Adipocyte (in vitro differentiated cells): Measurements from ENCODE around the gene SET.

ENCODE experiments used
- DNase-seq: peaks from one replicate; pipeline ENCODE4 v3.0.0-alpha.2; 2015; ENCODE audit warnings: low read depth
- H3K27me3 ChIP-seq: replicated peaks from 2 replicates; pipeline ENCODE4 v1.7.0; 2013; ENCODE audit warnings: mild to moderate bottlenecking, low read length, moderate library complexity; ENCODE audit not compliant: control insufficient read depth, insufficient read depth
- H3K36me3 ChIP-seq: 2 replicates; pipeline ENCODE4 v1.7.0; 2013; ENCODE audit warnings: low read length, mild to moderate bottlenecking, moderate library complexity; ENCODE audit not compliant: control insufficient read depth, insufficient read depth, severe bottlenecking
- H3K4me1 ChIP-seq: 2 replicates; pipeline ENCODE4 v1.7.0; 2013; ENCODE audit warnings: mild to moderate bottlenecking, low read length, moderate library complexity; ENCODE audit not compliant: control insufficient read depth, insufficient read depth
- H3K4me3 ChIP-seq: 2 replicates; pipeline ENCODE4 v1.7.0; 2013; ENCODE audit warnings: mild to moderate bottlenecking, low read length, moderate library complexity
- H3K9ac ChIP-seq: 2 replicates; pipeline ENCODE4 v1.7.0; 2013; ENCODE audit warnings: mild to moderate bottlenecking, low read length, moderate library complexity
- H3K9me3 ChIP-seq: 2 replicates; pipeline ENCODE4 v1.7.0; 2013; ENCODE audit warnings: mild to moderate bottlenecking, low read length, moderate library complexity; ENCODE audit not compliant: control insufficient read depth

Gene SET

GRCh38 chr9:128727640-128728248 lies 38.7 kb downstream of the SET start:
- Histone ChIP-seq H3K4me3 (no peak overlapping the region), H3K27me3 (no peaks in the 10 kb centered on the region), H3K9ac (no peak overlapping the region), H3K4me1 (peaks cover 9% of the 10 kb centered on the region), H3K9me3 (no peaks in the 10 kb centered on the region), H3K36me3 (peaks cover 10% of the 10 kb centered on the region)
- no peak for DNase-seq

- H3K4me1 ChIP-seq, result peaks cover 9% of the 10 kb centered on the region
- DNase-seq, result no peak
- H3K9me3 ChIP-seq, result no peaks in the 10 kb centered on the region
- H3K9ac ChIP-seq, result no peak overlapping the region
- no peak overlapping the region for H3K4me3 ChIP-seq
- peaks cover 13% of the 10 kb centered on the region for H3K36me3 ChIP-seq
- H3K27me3 ChIP-seq, result no peaks in the 10 kb centered on the region
These were observed 39.3 kb downstream of the SET start for GRCh38 chr9:128728298-128728697.

GRCh38 chr9:128729302-128729701 lies 40.3 kb downstream of the SET start:
- no peak overlapping the region for H3K4me3 ChIP-seq
- no peaks in the 10 kb centered on the region for H3K9me3 ChIP-seq
- no peak for DNase-seq
- H3K4me1 ChIP-seq, result peaks cover 5% of the 10 kb centered on the region
- H3K27me3 ChIP-seq, result no peaks in the 10 kb centered on the region
- no peak overlapping the region for H3K9ac ChIP-seq
- H3K36me3 ChIP-seq, result peaks cover 13% of the 10 kb centered on the region

- no peaks in the 10 kb centered on the region for H3K4me1 ChIP-seq
- H3K36me3 ChIP-seq, result peaks cover 18% of the 10 kb centered on the region
- no peak for DNase-seq
- H3K4me3 ChIP-seq, result no peak overlapping the region
- no peak overlapping the region for H3K9ac ChIP-seq
- no peaks in the 10 kb centered on the region for H3K27me3 ChIP-seq
- H3K9me3 ChIP-seq, result no peaks in the 10 kb centered on the region
These were observed 40.9 kb downstream of the SET start for GRCh38 chr9:128729766-128730517.

GRCh38 chr9:128731093-128731492 lies 42.1 kb downstream of the SET start:
- Histone ChIP-seq H3K4me3 (no peak overlapping the region), H3K9me3 (no peaks in the 10 kb centered on the region), H3K4me1 (no peaks in the 10 kb centered on the region), H3K27me3 (no peaks in the 10 kb centered on the region), H3K9ac (no peak overlapping the region), H3K36me3 (peaks cover 24% of the 10 kb centered on the region)
- DNase-seq, result no peak

GRCh38 chr9:128731691-128732090 lies 42.7 kb downstream of the SET start:
- H3K36me3 ChIP-seq, result peaks cover 24% of the 10 kb centered on the region
- DNase-seq, result no peak
- H3K4me3 ChIP-seq, result no peak overlapping the region
- no peaks in the 10 kb centered on the region for H3K4me1 ChIP-seq
- H3K9me3 ChIP-seq, result no peaks in the 10 kb centered on the region
- H3K27me3 ChIP-seq, result no peaks in the 10 kb centered on the region
- H3K9ac ChIP-seq, result no peak overlapping the region

- H3K9me3 ChIP-seq, result no peaks in the 10 kb centered on the region
- no peak overlapping the region for H3K9ac ChIP-seq
- H3K4me3 ChIP-seq, result no peak overlapping the region
- no peaks in the 10 kb centered on the region for H3K4me1 ChIP-seq
- H3K36me3 ChIP-seq, result peaks cover 28% of the 10 kb centered on the region
- DNase-seq, result no peak
- H3K27me3 ChIP-seq, result no peaks in the 10 kb centered on the region
These were observed 43.6 kb downstream of the SET start for GRCh38 chr9:128732576-128732975.

- Histone ChIP-seq H3K4me1 (no peaks in the 10 kb centered on the region), H3K9ac (peak overlapping the region; percentile 68), H3K36me3 (peaks cover 28% of the 10 kb centered on the region), H3K27me3 (no peaks in the 10 kb centered on the region), H3K4me3 (no peak overlapping the region), H3K9me3 (no peaks in the 10 kb centered on the region)
- DNase-seq, result peak; percentile 81
These were observed 44.2 kb downstream of the SET start for GRCh38 chr9:128733256-128733655.

GRCh38 chr9:128735373-128735772 lies 46.4 kb downstream of the SET start:
- Histone ChIP-seq H3K36me3 (peaks cover 34% of the 10 kb centered on the region), H3K4me3 (no peak overlapping the region)
- no peak for DNase-seq

GRCh38 chr9:128742401-128742800 lies 53.4 kb downstream of the SET start:
- Histone ChIP-seq H3K36me3 (peaks cover 14% of the 10 kb centered on the region), H3K9me3 (no peaks in the 10 kb centered on the region), H3K4me1 (no peaks in the 10 kb centered on the region), H3K27me3 (no peaks in the 10 kb centered on the region), H3K9ac (no peak overlapping the region), H3K4me3 (no peak overlapping the region)
- no peak for DNase-seq

More at GRCh38 chr9:128735373-128735772, 46.4 kb downstream of the SET start:
- Histone ChIP-seq H3K27me3 (no peaks in the 10 kb centered on the region), H3K9ac (no peak overlapping the region), H3K9me3 (no peaks in the 10 kb centered on the region), H3K4me1 (no peaks in the 10 kb centered on the region)

- DNase-seq, result no peak
- Histone ChIP-seq H3K27me3 (no peaks in the 10 kb centered on the region), H3K4me3 (no peak overlapping the region), H3K4me1 (no peaks in the 10 kb centered on the region), H3K36me3 (peaks cover 14% of the 10 kb centered on the region), H3K9ac (no peak overlapping the region), H3K9me3 (no peaks in the 10 kb centered on the region)
These were observed 54.4 kb downstream of the SET start for GRCh38 chr9:128743421-128743820.
